Neural cell (in vitro differentiated cells): ENCODE data around the gene OBSCN. TPM values are rescaled to one million over a fixed set of nuclear protein-coding genes. Genes with fewer than 3 reads are reported as not detected.

Experiments used
- H2AFZ ChIP-seq: fragments of 200-600, 300-800 bp; sonication (generic), shearing (Covaris generic); 2 replicates; pipeline ENCODE4 v1.6.0; 2014; ENCODE audit warnings: low read depth, mild to moderate bottlenecking, antibody characterized with exemption, low read length, moderate library complexity
- H3F3A ChIP-seq: fragments of 200-600 bp; shearing (Covaris generic); 2 replicates; pipeline ENCODE4 v1.6.1; 2016; ENCODE audit warnings: mild to moderate bottlenecking, moderate library complexity, mixed read lengths, antibody characterized with exemption, low read length; ENCODE audit not compliant: insufficient read depth, poor library complexity, severe bottlenecking
- H3K27ac ChIP-seq: fragments of 200-600, 300-800 bp; sonication (generic), shearing (Covaris generic); 2 replicates; pipeline ENCODE4 v1.5.1; 2014; ENCODE audit warnings: mild to moderate bottlenecking, low read length, moderate library complexity
- H3K27me3 ChIP-seq: fragments of 300-800, 200-600 bp; sonication (generic), shearing (Covaris generic); 2 replicates; pipeline ENCODE4 v1.6.0; 2014; ENCODE audit warnings: mild to moderate bottlenecking, low read depth, low read length, moderate library complexity; ENCODE audit not compliant: insufficient read depth
- H3K36me3 ChIP-seq: fragments of 300-800, 200-600 bp; sonication (generic), shearing (Covaris generic); 2 replicates; pipeline ENCODE4 v1.5.1; 2014; ENCODE audit warnings: mild to moderate bottlenecking, antibody characterized with exemption, low read length, moderate library complexity; ENCODE audit not compliant: insufficient read depth
- H3K4me2 ChIP-seq: fragments of 300-800, 200-600 bp; sonication (generic), shearing (Covaris generic); 2 replicates; pipeline ENCODE4 v1.6.0; 2014; ENCODE audit warnings: mild to moderate bottlenecking, low read length
- H3K4me3 ChIP-seq: fragments of 300-800, 200-600 bp; sonication (generic), shearing (Covaris generic); 2 replicates; pipeline ENCODE4 v1.5.1; 2014; ENCODE audit warnings: mild to moderate bottlenecking, low read length, moderate library complexity
- H3K79me2 ChIP-seq: fragments of 200-600 bp; shearing (Covaris generic); replicated peaks from 2 replicates; pipeline ENCODE4 v1.6.0; 2014; ENCODE audit warnings: mild to moderate bottlenecking, low read length, moderate library complexity; ENCODE audit not compliant: insufficient read depth
- H3K9ac ChIP-seq: fragments of 300-800, 200-600 bp; sonication (generic), shearing (Covaris generic); 2 replicates; pipeline ENCODE4 v1.6.1; 2016; ENCODE audit warnings: mild to moderate bottlenecking, low read length, mixed read lengths
- H3K9me2 ChIP-seq: fragments of 200-600 bp; shearing (Covaris generic); 2 replicates; pipeline ENCODE4 v1.6.1; 2016; ENCODE audit warnings: mild to moderate bottlenecking, low read length, mixed read lengths; ENCODE audit not compliant: insufficient read depth
- H3K9me3 ChIP-seq: fragments of 200-600, 300-800 bp; sonication (generic), shearing (Covaris generic); 2 replicates; pipeline ENCODE4 v1.6.1; 2016; ENCODE audit warnings: mild to moderate bottlenecking, mixed run types, low read length, moderate library complexity, mixed read lengths
- H4K20me1 ChIP-seq: fragments of 200-600 bp; shearing (Covaris generic); 2 replicates; pipeline ENCODE4 v1.6.1; 2016; ENCODE audit warnings: mild to moderate bottlenecking, mixed run types; ENCODE audit not compliant: insufficient read depth
- CTCF ChIP-seq: fragments of 450-650 bp; IDR thresholded peaks from 2 replicates; pipeline ENCODE4 v1.5.1; 2014; ENCODE audit warnings: antibody characterized with exemption, mild to moderate bottlenecking, moderate library complexity; ENCODE audit not compliant: poor library complexity, severe bottlenecking
- EP300 ChIP-seq: fragments of 450-650 bp; conservative IDR thresholded peaks from 2 replicates; pipeline ENCODE4 v1.6.1; 2014; ENCODE audit warnings: antibody characterized with exemption, mild to moderate bottlenecking, moderate library complexity; ENCODE audit not compliant: poor library complexity, severe bottlenecking
- EZH2 ChIP-seq: fragments of 200-600, 300-800 bp; shearing (Covaris generic), sonication (generic); IDR thresholded peaks from 2 replicates; pipeline ENCODE4 v1.6.1; 2014; ENCODE audit warnings: antibody characterized with exemption, low read length, borderline replicate concordance, mild to moderate bottlenecking; ENCODE audit not compliant: insufficient read depth, poor library complexity, severe bottlenecking
- MXI1 ChIP-seq: fragments of 450-650 bp; conservative IDR thresholded peaks from 2 replicates; pipeline ENCODE4 v1.6.1; 2014; ENCODE audit warnings: antibody characterized with exemption, mild to moderate bottlenecking; ENCODE audit not compliant: poor library complexity, severe bottlenecking
- POLR2AphosphoS5 ChIP-seq: IDR thresholded peaks from 2 replicates; pipeline ENCODE4 v1.6.1; 2012
- RAD21 ChIP-seq: fragments of 450-650 bp; conservative IDR thresholded peaks from 2 replicates; pipeline ENCODE4 v1.6.1; 2014; ENCODE audit warnings: antibody characterized with exemption, mild to moderate bottlenecking, moderate library complexity
- REST ChIP-seq: IDR thresholded peaks from 2 replicates; pipeline ENCODE4 v1.6.1; 2012; ENCODE audit warnings: borderline replicate concordance
- SMC3 ChIP-seq: fragments of 450-650 bp; conservative IDR thresholded peaks from 2 replicates; pipeline ENCODE4 v1.6.1; 2014; ENCODE audit warnings: antibody characterized with exemption, mild to moderate bottlenecking, moderate library complexity; ENCODE audit not compliant: poor library complexity
- TAF1 ChIP-seq: IDR thresholded peaks from 2 replicates; pipeline ENCODE4 v1.6.1; 2012; ENCODE audit warnings: low read depth
- polyA plus RNA-seq: library from polyadenylated mRNA; depleted of rRNA; stranded (reverse); fragments of >200 nt; gene quantifications from 2 replicates; pipeline ENCODE4 v1.2.3, GENCODE V29; 2014

Gene OBSCN
- polyA plus RNA-seq, 1 donor from 2014 or later, result 7.2 TPM

- no peaks in the 10 kb centered on the region for H4K20me1 ChIP-seq
- no peaks in the 10 kb centered on the region for H3K79me2 ChIP-seq
- no peaks in the 10 kb centered on the region for H3F3A ChIP-seq
- no peak overlapping the region for H3K27ac ChIP-seq
- no peaks in the 10 kb centered on the region for H3K9me3 ChIP-seq
- no peaks in the 10 kb centered on the region for H3K27me3 ChIP-seq
- H3K36me3 ChIP-seq, result no peaks in the 10 kb centered on the region
- no peak overlapping the region for H3K4me3 ChIP-seq
- H2AFZ ChIP-seq, result no peak overlapping the region
- no peak overlapping the region for H3K9ac ChIP-seq
- TF ChIP-seq REST (no peak), SMC3 (no peak), MXI1 (no peak), EP300 (no peak), EZH2 (no peak), POLR2AphosphoS5 (no peak), TAF1 (no peak), CTCF (no peak), RAD21 (no peak)
- H3K4me2 ChIP-seq, result no peak overlapping the region
- H3K9me2 ChIP-seq, result no peaks in the 10 kb centered on the region
Observed at GRCh38 chr1:228160201-228160761, 47.6 kb upstream of the OBSCN start.

GRCh38 chr1:228161362-228161761, 46.5 kb upstream of the OBSCN start:
- TF ChIP-seq CTCF (no peak), RAD21 (no peak), POLR2AphosphoS5 (no peak), SMC3 (no peak), REST (no peak), MXI1 (no peak), EZH2 (no peak), TAF1 (no peak), EP300 (no peak)
- no peak overlapping the region for H2AFZ ChIP-seq
- no peak overlapping the region for H3K27ac ChIP-seq
- no peaks in the 10 kb centered on the region for H3F3A ChIP-seq
- H4K20me1 ChIP-seq, result no peaks in the 10 kb centered on the region
- no peaks in the 10 kb centered on the region for H3K9me2 ChIP-seq
- no peak overlapping the region for H3K4me2 ChIP-seq
- no peak overlapping the region for H3K4me3 ChIP-seq
- H3K9ac ChIP-seq, result no peak overlapping the region
- H3K27me3 ChIP-seq, result no peaks in the 10 kb centered on the region
- H3K9me3 ChIP-seq, result no peaks in the 10 kb centered on the region
- no peaks in the 10 kb centered on the region for H3K36me3 ChIP-seq
- H3K79me2 ChIP-seq, result peaks cover 2% of the 10 kb centered on the region
